ENCODE data around the gene TLN1. TPM values are rescaled to one million over a fixed set of nuclear protein-coding genes. Genes with fewer than 3 reads are reported as not detected.

The TLN1 gene
- total and polyA plus RNA-seq, 2 donors (not counting 1 experiment from before 2014, with no cell fraction given): 102 to 280 TPM

DNA sequence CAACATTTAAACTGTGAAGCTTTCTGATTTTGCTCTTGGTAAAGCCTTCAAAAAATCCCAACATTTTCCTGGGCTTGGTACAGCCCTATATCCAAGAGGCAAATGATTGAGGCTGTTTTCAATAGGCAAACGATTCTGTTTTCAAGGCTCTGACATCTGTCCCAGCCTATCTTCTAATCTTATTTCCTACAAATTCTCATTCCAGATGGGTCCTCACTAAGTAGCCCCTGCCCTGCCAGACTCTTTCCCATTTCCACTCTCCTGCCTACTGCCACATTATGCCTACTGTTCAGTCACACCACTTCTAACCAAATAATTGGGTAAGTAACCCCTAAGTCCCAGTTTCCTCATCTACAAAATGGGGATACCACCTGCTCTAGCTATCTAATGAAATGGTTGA, 13.6 kb upstream of the TLN1 start:
- TF ChIP-seq, protein P1, sequence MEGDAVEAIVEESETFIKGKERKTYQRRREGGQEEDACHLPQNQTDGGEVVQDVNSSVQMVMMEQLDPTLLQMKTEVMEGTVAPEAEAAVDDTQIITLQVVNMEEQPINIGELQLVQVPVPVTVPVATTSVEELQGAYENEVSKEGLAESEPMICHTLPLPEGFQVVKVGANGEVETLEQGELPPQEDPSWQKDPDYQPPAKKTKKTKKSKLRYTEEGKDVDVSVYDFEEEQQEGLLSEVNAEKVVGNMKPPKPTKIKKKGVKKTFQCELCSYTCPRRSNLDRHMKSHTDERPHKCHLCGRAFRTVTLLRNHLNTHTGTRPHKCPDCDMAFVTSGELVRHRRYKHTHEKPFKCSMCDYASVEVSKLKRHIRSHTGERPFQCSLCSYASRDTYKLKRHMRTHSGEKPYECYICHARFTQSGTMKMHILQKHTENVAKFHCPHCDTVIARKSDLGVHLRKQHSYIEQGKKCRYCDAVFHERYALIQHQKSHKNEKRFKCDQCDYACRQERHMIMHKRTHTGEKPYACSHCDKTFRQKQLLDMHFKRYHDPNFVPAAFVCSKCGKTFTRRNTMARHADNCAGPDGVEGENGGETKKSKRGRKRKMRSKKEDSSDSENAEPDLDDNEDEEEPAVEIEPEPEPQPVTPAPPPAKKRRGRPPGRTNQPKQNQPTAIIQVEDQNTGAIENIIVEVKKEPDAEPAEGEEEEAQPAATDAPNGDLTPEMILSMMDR (IDR thresholded peaks at IDR 0.05): no peak
- TF ChIP-seq EZH2 (IDR thresholded peaks at IDR 0.05; ENCODE audit: borderline replicate concordance, insufficient read depth, low read depth, low read length, poor library complexity, severe bottlenecking): no peak
- Histone ChIP-seq H3K4me2 (replicated peaks; ENCODE audit: low read depth, low read length, poor library complexity, severe bottlenecking) (peak overlapping the region; percentile 13), H3K4me1 (ENCODE audit: control insufficient read depth in 2 of 2, insufficient read depth in 2 of 2, low read length in 2 of 2) (peaks cover 37 to 44% of the 10 kb centered on the region in 2 donors), H3K9ac (ENCODE audit: low read length) (no peak overlapping the region), H3K27me3 (replicated peaks in 1 of 4; ENCODE audit: control extremely low read depth in 1 of 4, control insufficient read depth in 3 of 4, insufficient read depth in 4 of 4, low read length in 3 of 4) (no peaks in the 10 kb centered on the region), H3K9me3 (ENCODE audit: control extremely low read depth in 1 of 3, control insufficient read depth in 2 of 3, insufficient read depth in 1 of 3, low read length in 2 of 3) (no peaks in the 10 kb centered on the region), H3K4me3 (ENCODE audit: control extremely low read depth in 1 of 5, extremely low read depth in 1 of 5, insufficient read depth in 1 of 5, low read depth in 2 of 5, low read length in 4 of 5) (no peak overlapping the region), H4K20me1 (ENCODE audit: control insufficient read depth, insufficient read depth, low read length, poor library complexity, severe bottlenecking) (peaks cover 44% of the 10 kb centered on the region), H3K79me2 (ENCODE audit: control insufficient read depth, insufficient read depth, low read length) (peaks cover 76% of the 10 kb centered on the region), H3K27ac (ENCODE audit: low read length in 2 of 2) (no peak overlapping the region), H2AFZ (ENCODE audit: insufficient read depth, low read depth, low read length, poor library complexity, severe bottlenecking) (no peak overlapping the region), H3K36me3 (replicated peaks in 1 of 2; ENCODE audit: control extremely low read depth in 1 of 2, control insufficient read depth in 1 of 2, extremely low read depth in 1 of 2, insufficient read depth in 2 of 2, low read length in 1 of 2) (peaks cover 0 to 42% of the 10 kb centered on the region in 2 experiments)
- Mint-ChIP-seq H3K27ac (no peak overlapping the region), H3K9me3 (ENCODE audit: insufficient read depth) (no peaks in the 10 kb centered on the region), H3K4me1 (peaks cover 48% of the 10 kb centered on the region), H3K27me3 (no peaks in the 10 kb centered on the region), H3K4me3 (peak overlapping the region; percentile 43)
- no peak for ATAC-seq (ENCODE audit: low read depth)
- no peak for DNase-seq
- ChIA-PET CTCF (interaction anchor here (0.7 to 9.4 kb wide), 5 partner anchors 11 to 135 kb away, joined by 4 to 142 read pairs (median 7); partner anchors contain the start of genes CREB3 and TLN1), POLR2A (no interaction called here)
- intact Hi-C loops (cut with micrococcal nuclease): no loop called here
- 83% methylated on average over 1 of the region's 1 CpG for WGBS (ENCODE audit: insufficient coverage)

DNA sequence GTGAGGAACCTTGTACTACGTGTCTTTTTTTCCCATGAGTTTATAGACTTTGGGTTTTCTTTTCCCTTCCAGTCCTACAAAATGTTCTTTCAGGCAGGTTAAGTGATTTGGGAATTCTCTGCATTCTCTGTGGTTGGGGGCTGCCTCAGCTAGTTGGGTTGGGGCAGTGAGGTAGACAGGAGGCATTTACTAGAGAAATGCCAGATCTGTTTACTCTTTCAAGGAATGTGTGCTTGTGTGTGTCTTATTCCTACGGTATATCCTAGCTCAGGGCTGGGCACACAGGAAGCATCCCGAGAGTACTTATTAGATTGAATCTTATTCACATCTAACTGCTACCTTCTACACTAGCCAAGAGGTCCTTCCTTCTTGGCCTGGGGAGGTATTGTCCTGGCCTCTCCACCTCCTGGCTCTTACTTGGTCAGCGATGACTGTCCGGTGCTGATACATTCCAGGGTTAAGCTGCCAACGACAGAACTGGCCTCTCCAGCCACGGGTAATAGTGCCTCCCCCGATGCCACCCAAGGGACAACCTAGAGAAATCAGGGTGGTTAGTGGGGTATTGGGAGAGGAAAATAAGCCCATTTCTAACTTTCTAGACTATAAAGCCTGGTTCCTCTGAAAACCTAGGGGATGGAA, 12.0 kb upstream of the TLN1 start:
- POLR2A ChIA-PET: interaction anchor here (0.6 kb wide), 1 partner anchor 23 kb away, joined by 7 read pairs; no protein-coding TSS in a partner anchor
- 100% methylated on average over 1 of the region's 8 CpGs for WGBS (ENCODE audit: insufficient coverage)
- Histone ChIP-seq H3K4me3 (ENCODE audit: control extremely low read depth in 1 of 5, extremely low read depth in 1 of 5, insufficient read depth in 1 of 5, low read depth in 2 of 5, low read length in 4 of 5) (no peak overlapping the region), H3K4me2 (replicated peaks; ENCODE audit: low read depth, low read length, poor library complexity, severe bottlenecking) (no peak overlapping the region), H3K36me3 (replicated peaks in 1 of 2; ENCODE audit: control extremely low read depth in 1 of 2, control insufficient read depth in 1 of 2, extremely low read depth in 1 of 2, insufficient read depth in 2 of 2, low read length in 1 of 2) (peaks cover 0 to 55% of the 10 kb centered on the region in 2 experiments), H3K9ac (ENCODE audit: low read length) (no peak overlapping the region), H3K4me1 (ENCODE audit: control insufficient read depth in 2 of 2, insufficient read depth in 2 of 2, low read length in 2 of 2) (peaks cover 28 to 34% of the 10 kb centered on the region in 2 donors), H3K27ac (ENCODE audit: low read length in 2 of 2) (no peak overlapping the region), H2AFZ (ENCODE audit: insufficient read depth, low read depth, low read length, poor library complexity, severe bottlenecking) (no peak overlapping the region), H3K27me3 (replicated peaks in 1 of 4; ENCODE audit: control extremely low read depth in 1 of 4, control insufficient read depth in 3 of 4, insufficient read depth in 4 of 4, low read length in 3 of 4) (no peaks in the 10 kb centered on the region), H3K79me2 (ENCODE audit: control insufficient read depth, insufficient read depth, low read length) (peaks cover 71% of the 10 kb centered on the region), H4K20me1 (ENCODE audit: control insufficient read depth, insufficient read depth, low read length, poor library complexity, severe bottlenecking) (peaks cover 44% of the 10 kb centered on the region), H3K9me3 (ENCODE audit: control extremely low read depth in 1 of 3, control insufficient read depth in 2 of 3, insufficient read depth in 1 of 3, low read length in 2 of 3) (no peaks in the 10 kb centered on the region)
- CTCF ChIA-PET: interaction anchor here (1.1 to 9.4 kb wide), 5 partner anchors 9 to 82 kb away, joined by 3 to 142 read pairs (median 7); partner anchors contain the start of genes CREB3 and TLN1
- ATAC-seq (ENCODE audit: low read depth) (no peak), DNase-seq (no peak)
- intact Hi-C loops (cut with micrococcal nuclease): no loop called here
- Mint-ChIP-seq H3K4me1 (peaks cover 37% of the 10 kb centered on the region), H3K27ac (no peak overlapping the region), H3K27me3 (no peaks in the 10 kb centered on the region), H3K9me3 (ENCODE audit: insufficient read depth) (no peaks in the 10 kb centered on the region), H3K4me3 (no peak overlapping the region)
- TF ChIP-seq EZH2 (IDR thresholded peaks at IDR 0.05; ENCODE audit: borderline replicate concordance, insufficient read depth, low read depth, low read length, poor library complexity, severe bottlenecking): no peak
- TF ChIP-seq, protein P1 (IDR thresholded peaks at IDR 0.05): no peak
